Retinal pigment epithelial cell (primary cell): Measurements from ENCODE around the gene ZFPL1.

ENCODE experiments used
- DNase-seq: peaks from one replicate; pipeline ENCODE4 v3.0.0-alpha.2; 2010; ENCODE audit warnings: low read depth
- H3K4me3 ChIP-seq: 2 replicates; pipeline ENCODE4 v1.5.1; 2011; ENCODE audit warnings: mild to moderate bottlenecking, low read length, control low read depth, moderate library complexity
- CTCF ChIP-seq: conservative IDR thresholded peaks from 2 replicates; pipeline ENCODE4 v1.5.1; 2011; ENCODE audit warnings: low read depth, low read length, control low read depth, inconsistent platforms

Gene ZFPL1

GRCh38 chr11:65053827-65054508 is 30.1 kb upstream of the ZFPL1 start:
- H3K4me3 ChIP-seq: no peak overlapping the region
- no peak for DNase-seq
- no peak for TF ChIP-seq CTCF

GRCh38 chr11:65055538-65055937 is 28.5 kb upstream of the ZFPL1 start:
- no peak overlapping the region for H3K4me3 ChIP-seq
- DNase-seq: no peak
- TF ChIP-seq CTCF: no peak

GRCh38 chr11:65056999-65057398 is 27.0 kb upstream of the ZFPL1 start:
- TF ChIP-seq CTCF: no peak
- H3K4me3 ChIP-seq: no peak overlapping the region
- DNase-seq: no peak

- H3K4me3 ChIP-seq: no peak overlapping the region
- DNase-seq: no peak
- TF ChIP-seq CTCF: no peak
Measured at GRCh38 chr11:65057526-65057925, 26.5 kb upstream of the ZFPL1 start.

- TF ChIP-seq CTCF: no peak
- no peak overlapping the region for H3K4me3 ChIP-seq
- DNase-seq: no peak
Measured at GRCh38 chr11:65058012-65058411, 26.0 kb upstream of the ZFPL1 start.

GRCh38 chr11:65058419-65059054 is 25.5 kb upstream of the ZFPL1 start, which contains the start of gene NAALADL1:
Gene NAALADL1, minus strand, starts transcription at chr11:65058553. Its CDS starts 32 bp downstream, at chr11:65058521.
- H3K4me3 ChIP-seq: no peak within 1 kb of the TSS
- DNase-seq: no peak
- no peak for TF ChIP-seq CTCF

- TF ChIP-seq CTCF: no peak
- DNase-seq: no peak
- no peak overlapping the region for H3K4me3 ChIP-seq
Measured at GRCh38 chr11:65059523-65059922, 24.5 kb upstream of the ZFPL1 start.
